ENCODE results near the gene GID8. TPM values are rescaled to one million over a fixed set of nuclear protein-coding genes. Genes with fewer than 3 reads are reported as not detected.

Gene GID8
- total and polyA plus RNA-seq, 2 donors from 2014 or later = 16.4 to 37.3 TPM

GRCh38 chr20:62991196-62991807, 53.4 kb downstream of the GID8 start:
- H3K36me3 ChIP-seq (ENCODE audit: control insufficient read depth in 2 of 3, insufficient read depth in 3 of 3, low read length in 3 of 3) = no peaks in the 10 kb centered on the region
- H3K4me1 ChIP-seq (ENCODE audit: control insufficient read depth in 2 of 3, insufficient read depth in 2 of 3, low read depth in 1 of 3, low read length in 3 of 3) = no peaks in the 10 kb centered on the region
- no peaks in the 10 kb centered on the region for H3K9me3 ChIP-seq (ENCODE audit: control insufficient read depth in 2 of 3, insufficient read depth in 1 of 3, low read length in 3 of 3)
- intact Hi-C loops (cut with DNase I) = no loop called here
- H3K4me3 ChIP-seq (ENCODE audit: low read length in 3 of 3) = no peak overlapping the region
- TF ChIP-seq CTCF (IDR thresholded peaks at IDR 0.05; ENCODE audit: borderline replicate concordance, extremely low read depth, insufficient read depth) = no peak
- H3K9ac ChIP-seq (ENCODE audit: low read length in 3 of 3) = no peak overlapping the region
- no peaks in the 10 kb centered on the region for H3K27me3 ChIP-seq (ENCODE audit: control insufficient read depth, insufficient read depth, low read length)
- FAIRE-seq (no peak), DNase-seq (no peak)
- H3K27ac ChIP-seq (ENCODE audit: low read depth in 2 of 2, low read length in 2 of 2) = no peak overlapping the region

GRCh38 chr20:62991863-62992262, 53.9 kb downstream of the GID8 start:
- H3K4me3 ChIP-seq (ENCODE audit: low read length in 3 of 3) = no peak overlapping the region
- no peak overlapping the region for H3K9ac ChIP-seq (ENCODE audit: low read length in 3 of 3)
- DNase-seq = no peak
- intact Hi-C loops (cut with DNase I) = no loop called here
- H3K4me1 ChIP-seq (ENCODE audit: control insufficient read depth in 2 of 3, insufficient read depth in 2 of 3, low read depth in 1 of 3, low read length in 3 of 3) = no peaks in the 10 kb centered on the region
- H3K27ac ChIP-seq (ENCODE audit: low read depth in 2 of 2, low read length in 2 of 2) = no peak overlapping the region
- no peaks in the 10 kb centered on the region for H3K9me3 ChIP-seq (ENCODE audit: control insufficient read depth in 2 of 3, insufficient read depth in 1 of 3, low read length in 3 of 3)
- no peak for FAIRE-seq
- H3K27me3 ChIP-seq (ENCODE audit: control insufficient read depth, insufficient read depth, low read length) = no peaks in the 10 kb centered on the region
- H3K36me3 ChIP-seq (ENCODE audit: control insufficient read depth in 2 of 3, insufficient read depth in 3 of 3, low read length in 3 of 3) = no peaks in the 10 kb centered on the region
- TF ChIP-seq CTCF (IDR thresholded peaks at IDR 0.05; ENCODE audit: borderline replicate concordance, extremely low read depth, insufficient read depth) = no peak

GRCh38 chr20:62993856-62994494, 56.0 kb downstream of the GID8 start:
- H3K4me3 ChIP-seq (ENCODE audit: low read length in 3 of 3) = no peak overlapping the region
- no peaks in the 10 kb centered on the region for H3K4me1 ChIP-seq (ENCODE audit: control insufficient read depth in 2 of 3, insufficient read depth in 2 of 3, low read depth in 1 of 3, low read length in 3 of 3)
- no peak for FAIRE-seq
- H3K36me3 ChIP-seq (ENCODE audit: control insufficient read depth in 2 of 3, insufficient read depth in 3 of 3, low read length in 3 of 3) = no peaks in the 10 kb centered on the region
- DNase-seq = peak in 1 of 5 donors; percentile 76
- no peak overlapping the region for H3K27ac ChIP-seq (ENCODE audit: low read depth in 2 of 2, low read length in 2 of 2)
- no peak for TF ChIP-seq CTCF (IDR thresholded peaks at IDR 0.05; ENCODE audit: borderline replicate concordance, extremely low read depth, insufficient read depth)
- intact Hi-C loops (cut with DNase I) = no loop called here
- no peak overlapping the region for H3K9ac ChIP-seq (ENCODE audit: low read length in 3 of 3)
- H3K27me3 ChIP-seq (ENCODE audit: control insufficient read depth, insufficient read depth, low read length) = peaks cover 12% of the 10 kb centered on the region
- H3K9me3 ChIP-seq (ENCODE audit: control insufficient read depth in 2 of 3, insufficient read depth in 1 of 3, low read length in 3 of 3) = no peaks in the 10 kb centered on the region
